Inflammatory macrophage treated with lipopolysaccharide for 1 hour (primary cell): ENCODE data around the gene THRB.
A peak's percentile ranks its signal among the peaks of the same experiment; 100 is the strongest.

Source experiments
- DNase-seq, 2 donors: peaks; one replicate each; pipeline ENCODE4 v3.0.0-alpha.2; 2020 to 2022

Gene THRB

DNA sequence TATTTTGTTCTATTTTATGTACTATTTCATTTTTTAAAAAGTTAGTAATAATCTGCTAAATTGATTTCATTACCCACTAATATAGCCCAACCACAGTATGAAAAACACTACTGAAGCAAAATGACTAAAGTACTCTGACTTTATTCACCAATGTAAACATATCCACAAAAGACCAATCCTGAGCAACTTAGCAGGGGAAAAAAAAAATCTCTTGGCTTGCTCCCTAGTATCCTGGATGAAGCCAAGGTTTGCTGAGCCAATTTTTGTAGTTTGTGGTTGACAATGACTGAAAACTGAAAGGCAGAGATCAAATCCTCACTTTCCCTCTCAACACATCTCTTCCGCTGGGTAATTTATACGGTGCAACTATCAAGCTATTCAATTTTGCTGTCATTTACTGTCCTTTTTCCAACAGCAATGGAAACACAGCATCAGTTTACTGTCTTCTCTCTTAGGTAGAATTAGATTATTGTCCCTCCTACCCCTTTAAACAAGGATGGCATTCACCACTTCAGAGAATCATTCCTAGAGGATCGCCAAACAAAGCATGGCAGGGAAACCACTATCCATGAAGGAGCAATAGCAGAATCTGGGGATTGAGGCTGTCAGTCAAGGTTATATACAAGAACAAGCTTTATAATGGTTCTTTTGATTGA lies 149.7 kb downstream of the THRB start:
- DNase-seq: no peak

DNA sequence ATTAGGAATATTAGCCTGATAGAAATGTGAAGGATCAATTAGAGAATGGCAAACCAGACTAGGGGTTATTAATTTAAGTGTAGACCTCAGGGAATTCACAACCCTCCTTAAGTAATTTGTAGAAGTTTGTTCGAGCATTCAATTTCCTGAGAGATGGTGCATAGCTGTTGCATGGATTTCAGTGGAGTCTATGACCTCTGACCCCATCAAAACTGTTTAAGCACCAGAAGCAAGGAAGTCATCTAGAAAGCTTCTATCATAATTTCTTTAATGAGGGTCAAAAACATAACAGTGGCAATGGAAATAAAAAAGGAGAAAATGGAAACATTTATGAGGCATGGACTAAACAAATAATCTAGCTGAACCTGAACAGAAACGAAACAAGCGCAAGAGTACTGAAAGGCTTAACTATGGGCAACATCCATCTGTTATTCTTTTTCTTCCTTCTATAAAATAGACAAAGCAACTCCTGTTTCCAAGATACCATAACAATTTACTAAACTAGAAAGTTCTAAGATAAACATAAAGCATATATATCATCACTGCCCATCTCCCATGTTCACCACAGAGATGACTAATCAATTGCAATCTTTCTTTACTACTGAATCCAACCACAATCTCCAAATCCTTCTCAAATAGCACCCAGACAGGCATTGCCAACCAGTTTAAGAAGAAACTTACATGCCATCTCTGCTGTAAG lies 151.4 kb downstream of the THRB start:
- DNase-seq: no peak

DNA sequence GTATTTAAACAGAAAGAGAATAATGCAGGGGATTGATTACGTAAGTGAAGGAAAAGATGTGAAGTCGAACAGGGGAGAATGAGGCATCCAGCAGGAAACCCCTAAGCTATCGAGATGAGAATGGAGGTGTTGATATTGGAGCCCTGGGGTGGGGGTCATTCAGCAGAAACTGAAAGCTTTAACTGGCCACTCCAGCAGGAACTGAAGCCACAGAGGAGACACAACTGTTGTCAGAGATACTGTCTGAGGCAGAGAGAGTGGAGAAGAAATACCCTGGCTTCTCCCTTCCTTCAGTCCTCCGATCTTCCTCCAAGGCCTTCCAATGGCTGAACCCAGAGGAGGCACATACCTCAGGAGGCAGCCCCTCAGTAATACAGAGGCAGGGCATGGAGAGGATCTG lies 152.4 kb downstream of the THRB start:
- DNase-seq: no peak

DNA sequence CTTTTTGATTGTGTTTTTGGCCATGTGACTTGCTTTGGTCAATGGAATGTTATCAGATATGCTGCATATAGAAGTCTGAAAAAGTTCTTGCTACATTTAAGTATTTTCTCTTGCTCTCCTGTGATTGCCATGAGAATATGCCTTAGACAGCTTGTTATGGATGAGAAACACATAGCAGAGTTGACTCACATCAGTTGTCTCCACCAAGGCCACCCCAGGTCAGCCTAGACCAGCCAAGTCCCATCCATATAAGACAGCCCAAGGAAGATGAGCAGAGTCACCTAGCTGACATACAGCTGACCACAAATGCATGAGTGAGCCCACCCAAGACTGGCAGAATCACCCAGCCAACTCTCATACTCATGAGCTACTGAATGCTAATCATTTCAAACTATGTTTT lies 153.0 kb downstream of the THRB start:
- no peak for DNase-seq

DNA sequence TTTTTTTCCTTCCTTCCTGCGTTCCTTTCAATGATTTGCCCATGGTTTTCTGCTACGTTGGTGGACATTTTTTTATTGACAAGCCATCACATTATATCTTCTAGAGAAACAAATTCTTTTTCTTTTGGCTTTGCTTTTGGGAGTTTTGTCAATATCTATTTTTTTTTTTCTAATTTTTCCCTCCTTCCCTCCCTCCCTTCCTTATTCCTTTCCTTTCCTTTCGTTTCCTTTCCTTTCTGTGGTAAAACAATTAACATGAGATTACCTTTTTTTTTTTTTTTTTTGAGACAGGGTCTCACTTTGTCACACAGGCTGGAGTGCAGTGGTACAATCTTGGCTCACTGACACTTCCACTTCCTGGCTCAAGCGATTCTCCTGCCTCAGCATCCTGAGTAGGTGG lies 153.7 kb downstream of the THRB start:
- DNase-seq: no peak

DNA sequence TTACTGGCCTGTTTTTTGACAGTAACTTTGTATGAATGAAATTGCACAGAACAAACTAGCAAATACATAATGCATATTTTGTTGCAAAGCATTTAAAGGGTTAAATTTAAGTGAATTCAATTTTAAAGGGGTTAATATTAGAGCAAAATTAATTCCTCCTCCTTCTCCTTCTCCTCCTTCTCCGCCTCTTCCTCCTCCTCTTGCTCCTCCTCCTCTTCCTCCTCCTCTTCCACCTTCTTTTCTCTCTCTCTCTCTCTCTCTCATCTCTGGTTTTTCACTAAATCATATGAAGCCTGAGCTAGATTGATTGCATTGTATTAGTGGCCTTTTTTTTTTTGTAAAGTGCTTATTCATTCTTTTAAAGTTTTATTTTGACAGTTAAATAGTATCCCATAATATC lies 154.5 kb downstream of the THRB start:
- no peak for DNase-seq

DNA sequence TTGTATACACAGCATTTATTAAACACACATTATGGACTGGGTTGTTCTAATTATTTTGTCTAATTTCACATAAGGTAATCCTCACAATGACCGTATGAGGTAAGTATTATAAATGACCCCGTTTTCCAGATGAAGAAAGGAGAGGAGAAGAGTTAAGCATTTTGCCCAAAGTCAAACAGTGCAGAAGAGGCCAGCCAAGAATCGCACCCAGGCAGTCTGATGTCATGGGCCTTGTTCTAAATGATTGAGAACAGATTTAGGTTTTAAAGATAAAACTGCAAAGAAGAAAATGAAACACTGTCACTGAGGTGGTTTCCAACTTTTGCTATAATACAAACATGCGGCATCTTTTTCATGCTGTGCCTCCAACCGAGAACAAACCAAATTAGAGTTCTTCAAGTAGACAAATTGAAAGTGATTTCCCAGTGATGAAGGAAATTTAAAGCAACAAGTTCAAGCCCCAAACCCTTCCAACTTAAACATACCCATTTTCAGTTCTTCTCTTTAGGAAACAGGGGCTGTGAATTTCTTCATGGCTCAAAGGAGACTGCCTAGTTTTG lies 155.3 kb downstream of the THRB start:
- DNase-seq: no peak

DNA sequence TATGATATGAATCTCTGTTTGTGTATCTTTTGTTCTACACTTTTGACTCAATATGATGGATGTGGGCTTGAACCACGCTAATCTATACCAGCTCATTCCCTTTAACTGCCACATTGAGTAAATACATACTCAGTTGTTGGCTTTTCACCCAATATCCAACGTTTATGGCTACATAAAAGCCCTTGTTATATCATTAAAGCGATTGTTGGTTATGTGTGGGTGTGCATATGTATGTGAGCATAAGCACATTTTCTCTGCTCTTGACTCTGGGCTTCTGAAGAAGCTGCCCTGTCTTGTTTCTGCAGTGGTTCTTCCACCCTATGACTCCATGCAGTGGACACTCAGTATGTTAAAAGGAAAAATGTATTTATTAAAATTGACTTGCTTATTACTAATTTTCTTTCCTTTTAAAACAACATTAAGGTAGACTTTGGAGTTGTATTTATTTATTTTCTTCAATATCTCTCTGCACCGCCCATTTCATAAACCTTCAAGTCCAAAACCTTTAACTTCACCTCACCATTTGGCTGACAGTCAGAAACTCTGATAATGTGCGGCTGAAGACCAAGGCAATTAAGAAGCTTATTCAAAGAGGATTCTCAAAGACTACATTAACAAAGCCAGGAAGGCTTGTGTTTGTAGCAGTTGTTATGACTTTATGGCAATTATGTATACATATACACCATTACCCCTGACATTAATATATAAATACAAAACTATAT lies 156.1 kb downstream of the THRB start:
- no peak for DNase-seq

DNA sequence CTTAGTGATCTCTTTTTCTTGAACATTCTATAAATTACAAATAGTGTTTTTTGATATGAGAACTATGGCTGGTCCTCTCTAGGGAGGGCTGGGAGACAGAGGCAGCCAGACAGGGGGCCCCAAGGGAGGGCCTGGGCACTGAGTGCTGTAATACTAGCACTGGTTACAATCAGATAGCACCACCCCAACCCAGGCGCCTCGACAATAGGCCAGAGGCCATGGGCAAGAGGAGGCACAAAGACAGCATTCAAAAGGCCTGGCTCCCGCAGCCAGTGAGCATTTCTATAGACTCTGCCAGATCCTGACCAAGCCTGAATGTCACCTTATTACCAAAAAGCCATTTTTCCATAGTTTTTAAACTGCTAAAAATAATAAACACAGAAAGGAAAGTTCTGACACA lies 158.5 kb downstream of the THRB start:
- no peak for DNase-seq

DNA sequence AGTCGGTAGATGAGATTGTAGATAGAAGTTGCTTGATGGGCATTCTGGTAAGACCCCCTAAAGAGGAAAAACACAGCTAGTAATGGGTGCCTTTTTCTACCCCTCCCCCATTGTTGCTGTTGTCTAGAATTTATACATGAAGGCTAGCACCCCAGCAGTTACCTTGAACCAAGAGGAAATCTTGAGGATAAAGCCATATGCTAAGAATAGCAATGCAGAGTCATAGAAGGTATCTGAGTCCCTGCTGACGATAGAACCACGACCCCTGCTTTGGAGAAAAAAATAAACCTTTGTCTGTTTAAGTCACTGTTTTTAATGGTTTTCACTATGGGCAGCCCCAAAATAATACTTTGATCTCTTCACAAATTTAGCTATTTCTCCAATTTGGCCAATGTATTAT lies 162.6 kb downstream of the THRB start:
- no peak for DNase-seq

DNA sequence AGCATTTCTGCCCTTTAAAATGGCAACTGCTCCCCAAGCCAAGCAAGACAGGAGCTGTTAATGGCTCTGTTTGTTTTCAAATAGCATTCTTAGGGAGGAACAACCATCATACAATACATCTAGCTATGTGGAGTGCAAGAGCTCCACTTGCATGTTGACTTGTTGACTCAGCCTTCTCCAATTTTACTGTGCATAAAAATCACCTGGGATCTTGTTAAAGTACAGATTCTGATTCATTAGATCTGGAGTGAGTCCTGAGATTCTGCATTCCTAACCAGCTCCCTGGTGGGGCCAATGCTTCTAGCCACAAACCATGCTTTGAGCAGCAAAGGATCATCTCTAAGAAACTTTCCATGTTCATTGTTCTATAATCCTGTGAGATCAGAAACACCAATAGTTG lies 171.4 kb downstream of the THRB start:
- DNase-seq: no peak

DNA sequence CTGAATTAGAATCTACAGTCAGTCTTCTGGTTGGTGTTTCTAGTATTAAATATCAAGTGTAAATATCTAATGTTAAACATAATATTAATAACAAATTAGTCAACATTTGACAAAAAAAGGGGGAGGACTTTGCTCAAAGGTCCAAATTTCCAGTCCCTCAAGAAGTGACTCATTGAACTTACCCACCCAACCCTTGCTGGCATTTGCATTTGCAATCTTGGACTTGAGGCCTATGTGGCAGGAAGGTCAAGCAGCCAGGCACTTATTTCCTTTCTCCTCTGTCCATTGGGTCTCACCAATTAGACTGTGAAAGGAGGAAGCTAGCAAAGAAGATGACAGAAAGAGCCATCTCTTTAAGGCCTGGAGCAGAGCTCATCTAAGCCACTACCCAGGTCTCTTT lies 174.0 kb downstream of the THRB start:
- peak in 1 of 2 donors; percentile 2 for DNase-seq

DNA sequence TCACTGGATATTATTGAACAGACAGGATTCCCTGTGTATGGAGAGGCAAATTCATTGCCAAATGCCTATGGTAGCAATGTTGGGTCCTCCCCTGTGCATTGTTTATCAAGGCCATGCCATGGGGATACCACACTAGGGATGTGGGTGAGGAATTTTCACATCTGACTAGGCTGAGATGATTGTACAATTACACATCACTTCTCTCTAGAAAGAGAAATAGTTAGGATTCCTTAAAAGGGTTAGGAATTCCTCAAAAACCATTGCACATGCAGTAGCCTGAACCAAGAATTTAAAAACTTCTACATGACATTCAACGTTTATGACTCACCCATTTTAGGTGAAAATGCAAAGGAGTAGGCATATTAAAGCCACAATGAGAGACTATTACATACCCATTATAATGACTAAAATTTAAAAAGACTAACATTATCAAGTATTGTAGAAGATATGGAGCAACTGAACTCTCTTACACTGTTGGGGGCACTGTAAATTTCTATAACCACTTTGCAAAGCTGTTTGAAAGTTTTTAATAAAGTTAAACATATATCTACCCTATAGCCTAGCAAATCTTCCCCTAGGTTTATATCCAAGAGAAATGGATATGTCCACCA lies 175.9 kb downstream of the THRB start:
- no peak for DNase-seq

DNA sequence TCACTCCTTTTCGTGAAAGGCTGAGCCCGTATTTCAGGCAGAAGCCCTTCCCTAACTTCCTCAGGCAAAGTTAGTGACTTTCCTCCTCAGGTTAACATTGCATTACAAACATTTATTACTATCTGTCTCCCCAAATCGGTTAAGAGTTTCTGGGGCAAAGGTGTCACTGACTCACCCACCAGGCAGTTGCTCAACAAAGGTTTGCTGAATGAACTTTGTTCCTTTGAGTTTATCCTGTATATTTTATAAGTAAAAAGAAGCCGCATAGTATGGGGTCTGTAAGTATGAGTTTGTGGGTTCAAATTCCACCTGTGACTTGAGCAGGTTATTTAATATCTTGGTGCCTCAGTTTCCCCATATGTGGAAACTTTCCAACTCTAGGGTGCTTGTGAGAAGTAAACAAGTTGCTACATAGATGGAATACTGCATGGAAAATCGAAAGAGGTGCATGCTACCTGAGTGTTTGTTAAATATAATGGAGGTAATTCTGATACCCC lies 177.7 kb downstream of the THRB start:
- no peak for DNase-seq

DNA sequence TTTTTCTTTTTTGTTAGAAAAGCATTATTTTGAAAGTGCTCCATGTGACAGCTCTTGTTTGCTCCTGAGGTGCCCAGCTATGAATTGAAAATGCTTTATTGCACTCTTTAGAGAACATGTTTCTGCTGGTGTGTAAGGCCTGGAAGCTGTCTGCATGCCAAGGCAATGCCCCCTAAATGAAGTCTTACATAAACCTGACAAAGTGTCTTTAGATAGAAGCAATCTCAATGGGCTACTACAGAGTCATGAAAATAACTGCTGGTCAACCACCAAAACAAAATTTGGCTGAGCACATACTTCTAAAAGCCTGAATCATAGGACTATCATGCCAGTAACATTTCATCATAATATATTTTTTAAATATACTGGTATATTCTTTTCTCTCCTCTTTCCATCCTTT lies 178.7 kb downstream of the THRB start:
- DNase-seq: no peak

DNA sequence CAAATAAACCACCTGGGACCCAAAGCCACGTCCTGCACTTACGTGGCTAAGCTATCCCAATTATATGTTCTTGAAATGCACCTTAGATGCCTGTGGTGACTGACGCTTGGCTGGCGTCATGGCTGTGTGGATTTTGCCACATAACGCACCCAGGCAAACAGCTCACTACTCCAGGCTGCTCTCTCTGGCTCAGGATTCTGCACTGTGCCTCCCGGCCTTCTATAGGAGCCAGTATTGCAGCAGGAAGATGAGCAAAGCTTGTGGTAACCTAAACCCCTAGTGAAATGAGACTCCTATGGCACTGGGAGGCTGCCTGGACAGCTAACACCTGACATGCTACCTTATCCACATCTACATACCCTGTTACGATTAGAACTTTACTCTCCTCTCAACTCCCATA lies 179.3 kb downstream of the THRB start:
- no peak for DNase-seq

DNA sequence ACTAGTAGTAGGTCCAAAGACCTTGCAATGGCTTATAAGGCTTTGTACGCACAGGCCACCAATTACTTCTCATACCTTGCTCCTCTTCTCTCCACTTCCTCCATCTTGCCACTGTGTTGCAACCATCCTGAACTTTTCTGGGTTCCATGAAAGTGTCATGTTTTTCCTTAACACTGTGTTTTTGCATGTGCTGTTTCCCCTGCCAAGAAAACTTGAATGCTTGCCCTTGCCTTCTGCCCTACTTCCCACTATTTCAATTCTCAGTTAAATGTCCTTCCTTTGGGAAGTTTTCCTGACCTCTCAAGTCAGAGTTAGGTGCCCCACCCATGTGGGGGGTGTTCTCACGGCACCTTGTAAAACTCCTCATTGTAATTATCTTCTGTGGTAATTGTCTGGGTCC lies 182.8 kb downstream of the THRB start:
- DNase-seq: no peak

DNA sequence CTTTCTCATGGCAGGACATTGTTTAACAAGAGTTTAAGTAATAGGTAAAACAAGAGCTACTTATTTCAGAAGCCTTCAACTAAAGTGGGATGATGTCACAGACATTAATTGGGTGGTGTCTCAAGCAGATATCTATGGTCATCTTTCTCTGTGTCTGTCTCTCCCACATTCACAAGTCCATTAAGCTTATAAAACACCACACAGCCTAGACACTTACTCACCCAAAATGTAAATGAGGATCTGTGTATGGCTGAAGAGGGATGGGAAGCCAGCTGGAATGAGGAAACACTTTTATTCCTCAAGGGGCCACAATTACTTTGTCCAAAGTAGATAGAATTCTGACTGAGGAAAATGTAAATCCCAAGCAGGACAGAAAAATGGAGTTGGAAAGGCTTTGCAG lies 183.8 kb downstream of the THRB start:
- DNase-seq: no peak

DNA sequence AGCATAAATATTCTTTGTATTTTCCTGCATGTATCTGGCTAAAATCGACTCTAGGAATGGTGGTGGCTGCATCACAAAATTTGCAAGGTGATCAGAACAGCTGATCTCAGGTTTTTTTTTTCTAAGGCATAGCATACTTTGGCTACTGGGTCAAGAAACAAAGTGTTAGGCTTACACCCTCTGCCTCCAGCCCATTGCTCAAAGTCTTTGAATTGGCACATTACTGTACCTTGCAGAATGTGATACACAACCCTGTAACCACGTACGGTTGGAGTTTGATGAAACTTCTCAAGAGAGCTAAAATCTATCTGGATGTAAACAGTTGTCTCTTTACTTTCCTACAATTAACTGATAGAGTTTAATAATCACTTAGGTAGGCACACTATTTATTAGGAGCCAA lies 188.1 kb downstream of the THRB start:
- DNase-seq: no peak

DNA sequence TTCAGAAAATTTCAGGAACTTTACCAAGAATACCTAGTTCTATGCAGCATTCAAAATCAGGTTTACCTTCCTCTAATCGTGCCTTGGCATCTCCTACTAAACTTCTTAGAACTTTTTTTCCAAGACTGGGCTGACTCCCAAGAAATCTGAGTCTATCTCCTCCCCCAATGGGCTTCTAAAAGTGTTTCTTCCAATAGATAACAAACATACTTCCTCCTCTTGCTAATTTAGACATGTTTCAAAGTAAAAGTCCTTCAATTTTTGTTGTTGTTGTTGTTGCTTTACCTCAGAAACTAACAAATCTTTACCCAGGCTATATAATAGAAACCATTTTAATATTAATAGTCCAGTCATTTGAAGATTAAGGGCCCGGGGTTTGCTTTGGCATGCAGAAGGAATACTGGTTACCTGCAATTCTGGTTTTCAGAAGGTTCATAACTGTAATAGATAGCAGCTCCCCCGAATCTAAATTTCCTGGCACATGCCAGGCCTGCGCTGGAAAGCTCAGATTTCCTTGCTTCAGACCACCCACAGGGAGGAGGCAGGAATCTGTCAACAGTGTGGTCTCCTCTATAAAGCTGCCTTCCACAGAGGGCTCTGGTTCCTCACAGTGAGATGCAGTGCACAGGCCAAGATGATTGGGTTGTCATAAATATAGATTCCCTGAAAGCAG lies 188.7 kb downstream of the THRB start:
- DNase-seq: no peak

DNA sequence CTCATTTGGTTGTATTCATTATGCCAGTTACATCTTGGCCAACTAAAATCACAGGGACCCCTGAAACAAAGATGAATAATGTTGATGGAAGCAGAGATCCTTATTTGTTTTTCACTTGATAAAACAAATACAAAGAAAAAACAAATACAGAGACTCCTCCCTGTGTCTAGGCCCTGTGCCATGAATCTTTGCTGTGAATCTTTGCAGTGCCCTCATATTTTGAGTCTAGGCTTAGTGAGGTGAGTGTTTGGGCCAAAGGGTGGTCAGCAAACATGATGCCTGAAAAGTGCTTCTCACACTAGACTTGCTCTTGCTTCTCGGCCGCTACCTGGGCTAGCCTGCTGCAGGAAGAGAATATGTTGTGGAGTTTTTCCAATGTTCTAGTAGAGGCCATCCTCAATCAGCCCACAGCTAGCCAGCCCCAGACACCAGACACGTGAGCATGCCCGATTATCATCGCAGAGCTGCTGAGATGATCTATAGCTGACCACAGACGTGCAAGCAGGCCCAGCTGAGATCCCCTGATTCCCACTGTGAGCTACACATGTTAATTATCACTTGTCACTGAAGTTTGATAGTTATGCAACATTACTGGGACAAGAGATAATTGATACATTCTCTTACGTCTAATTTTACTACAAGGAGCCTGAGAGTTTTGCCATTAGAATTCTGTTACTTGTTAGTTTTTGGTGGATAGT lies 191.4 kb downstream of the THRB start:
- DNase-seq: no peak

DNA sequence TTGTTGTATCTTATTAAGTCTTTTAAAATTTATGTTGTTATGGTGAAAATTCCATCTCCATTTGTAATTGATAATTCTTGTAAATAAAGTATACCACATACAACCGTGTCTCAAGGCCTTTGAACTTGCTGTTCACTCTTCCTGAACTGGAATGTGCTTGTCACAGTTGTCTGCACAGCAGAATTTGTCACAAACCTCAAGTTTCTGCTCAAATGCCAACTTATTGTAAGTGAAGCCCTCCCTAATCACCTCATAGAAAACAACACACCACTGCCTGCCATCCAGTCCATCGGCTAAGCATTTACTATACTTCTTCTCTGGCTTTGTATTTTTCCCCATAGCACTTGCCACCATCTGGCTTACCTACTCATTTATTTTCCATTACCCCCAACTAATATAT lies 192.3 kb downstream of the THRB start:
- no peak for DNase-seq
